ENCODE measurements around the gene SOBP.
"Not testable (repeated sequence)": the region's sequence is repeated elsewhere in the genome, so short reads cannot be mapped to it uniquely, and the experiment has no call there.

SOBP gene

DNA sequence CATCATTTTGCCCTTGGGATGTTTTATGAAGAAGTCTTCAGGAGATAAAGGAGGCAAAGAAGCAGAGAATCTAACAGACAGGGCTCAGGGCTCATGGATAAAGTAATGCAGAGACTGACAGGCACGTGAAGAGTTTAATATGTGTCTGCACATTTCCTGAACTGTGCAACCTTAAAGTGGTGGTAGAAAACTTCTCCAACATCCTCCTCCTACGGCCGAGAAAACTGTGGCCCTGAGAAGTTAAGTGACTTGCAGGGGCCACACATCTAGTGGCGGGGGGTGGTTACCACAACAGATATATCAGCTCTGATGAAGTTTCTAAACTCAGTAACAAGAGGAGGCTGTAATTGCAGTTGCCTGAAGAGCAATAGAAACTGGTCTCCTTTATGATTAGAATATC lies 61.0 kb downstream of the SOBP start:
- no peak for DNase-seq (ENCODE audit: low spot score)

DNA sequence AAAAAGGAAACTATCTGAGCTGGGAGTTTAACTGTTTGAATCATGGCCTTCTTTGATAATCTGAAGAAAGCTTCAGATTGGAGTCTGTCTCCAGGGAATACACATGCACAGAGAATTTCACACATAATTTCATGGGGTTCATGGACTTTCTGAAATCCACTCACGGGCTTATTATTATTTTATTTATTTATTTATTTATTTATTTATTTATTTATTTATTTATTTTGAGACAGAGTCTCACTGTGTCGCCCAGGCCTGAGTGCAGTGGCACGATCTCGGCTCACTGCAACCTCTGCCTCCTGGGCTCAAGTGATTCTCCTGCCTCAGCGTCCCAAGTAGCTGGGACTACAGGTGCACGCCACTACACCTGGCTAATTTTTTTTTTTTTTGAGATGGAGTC lies 63.2 kb downstream of the SOBP start:
- DNase-seq (ENCODE audit: low spot score), result not testable (repeated sequence)

DNA sequence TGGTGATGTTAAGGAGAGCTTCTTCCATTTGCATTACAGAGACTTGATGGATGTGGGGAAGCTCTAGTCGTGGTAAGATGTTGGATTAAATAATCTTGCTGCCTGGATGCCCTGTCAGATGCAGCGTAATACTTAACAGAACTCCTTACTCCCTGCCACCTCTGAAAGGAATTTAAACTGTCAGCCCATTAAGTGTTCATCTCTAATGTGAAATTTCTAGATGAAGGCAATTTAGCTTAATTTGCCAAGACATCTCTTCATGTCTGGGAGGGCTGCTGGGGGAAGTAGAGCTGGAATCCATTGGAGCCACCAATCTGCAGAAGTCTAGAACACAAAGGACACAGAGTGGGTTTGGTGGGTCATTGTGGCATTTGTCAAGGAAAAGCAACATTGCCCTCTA lies 64.4 kb downstream of the SOBP start:
- no peak for DNase-seq (ENCODE audit: low spot score)

DNA sequence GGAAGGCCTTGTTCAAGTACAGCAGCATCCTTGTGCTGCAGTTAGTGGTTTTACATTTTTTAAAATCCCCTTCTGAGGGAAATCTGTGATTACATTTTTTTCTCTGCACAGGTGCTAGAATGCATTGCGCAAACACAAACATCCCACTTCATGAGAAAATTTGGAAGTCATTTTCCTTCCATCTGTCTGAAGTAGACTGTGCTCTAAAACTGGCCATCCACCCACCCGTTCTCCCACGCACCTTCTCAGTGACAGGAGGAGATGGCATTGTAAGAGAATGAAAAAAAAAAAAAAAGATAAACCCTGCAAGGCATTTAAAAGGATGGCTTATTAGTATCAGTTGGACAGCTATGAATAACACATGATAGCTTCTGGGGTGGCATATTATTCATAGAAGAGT lies 65.0 kb downstream of the SOBP start:
- no peak for DNase-seq (ENCODE audit: low spot score)

DNA sequence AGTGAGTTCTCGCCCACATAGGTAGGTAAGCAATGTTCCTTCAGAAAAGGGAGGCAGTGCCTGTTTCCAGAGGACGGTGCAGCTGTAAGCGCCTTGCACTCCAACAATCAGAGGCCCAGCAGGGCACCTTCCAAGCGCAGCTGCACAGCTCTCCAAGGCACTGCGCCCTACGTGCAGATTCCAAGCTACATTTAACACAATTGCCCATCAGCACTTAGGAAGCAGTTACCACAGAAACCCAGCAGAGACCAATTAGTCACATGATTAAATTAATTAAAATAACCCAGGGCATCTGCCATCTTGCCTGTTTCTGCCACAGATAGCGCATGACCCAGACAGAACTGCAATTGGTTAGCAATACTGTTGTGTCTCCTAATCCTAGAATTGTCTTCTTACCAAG lies 65.5 kb downstream of the SOBP start:
- no peak for DNase-seq (ENCODE audit: low spot score)

DNA sequence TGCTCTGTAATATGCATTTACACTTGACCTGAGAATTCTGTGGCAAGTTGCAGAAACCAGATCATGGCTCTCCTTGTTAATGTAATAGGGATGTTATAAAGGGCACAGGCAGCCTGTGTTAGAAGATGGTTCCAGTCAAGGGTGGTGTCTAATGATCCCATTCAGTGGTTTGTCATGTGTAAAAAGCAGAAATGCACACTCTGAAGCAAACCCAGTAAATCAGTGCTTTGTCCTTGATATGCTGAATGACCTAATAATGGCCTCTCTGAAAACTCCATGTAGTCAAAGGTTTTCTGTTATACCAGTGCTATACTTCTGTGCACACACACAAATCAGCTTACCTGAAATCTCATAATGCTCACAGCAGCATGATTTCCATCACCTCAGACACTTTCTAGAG lies 66.2 kb downstream of the SOBP start:
- DNase-seq (ENCODE audit: low spot score), result peak; percentile 6

DNA sequence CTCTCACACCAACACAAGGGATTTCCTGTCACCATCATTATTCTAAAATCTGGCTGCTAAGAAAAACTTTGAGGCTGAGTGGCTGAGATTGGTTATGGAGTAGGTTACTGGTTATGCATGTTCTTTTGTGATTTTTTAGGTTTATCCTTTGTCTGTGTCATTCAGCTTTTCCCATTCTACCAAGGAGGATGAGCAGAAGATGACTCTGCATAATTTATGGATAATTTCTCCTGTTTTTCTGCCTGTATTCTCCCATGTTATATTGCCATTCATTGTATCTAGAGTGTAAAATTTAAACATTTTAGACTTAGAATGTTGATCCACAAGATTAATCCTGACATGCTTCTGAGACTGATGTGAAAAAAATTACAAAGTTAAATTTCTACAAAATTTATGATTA lies 67.8 kb downstream of the SOBP start:
- no peak for DNase-seq (ENCODE audit: low spot score)

DNA sequence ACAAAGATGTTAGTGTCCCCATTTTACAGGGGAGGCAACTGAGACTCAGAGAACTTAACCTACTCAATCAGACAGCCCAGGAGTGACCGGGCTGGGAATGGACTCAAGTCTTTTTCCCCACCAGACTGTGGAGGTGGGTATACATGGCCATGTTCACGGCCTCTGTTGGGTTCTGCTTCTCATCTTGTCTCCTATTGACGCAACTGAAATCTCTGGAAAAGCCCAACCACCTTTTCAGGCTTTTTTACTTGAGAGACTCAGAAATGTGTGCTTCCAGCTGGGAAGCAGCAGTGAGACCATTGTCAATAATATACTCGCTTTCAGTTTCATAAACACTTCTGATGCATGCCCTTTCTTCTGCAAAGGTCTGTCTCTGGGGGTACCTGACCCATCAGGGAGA lies 70.7 kb downstream of the SOBP start:
- no peak for DNase-seq (ENCODE audit: low spot score)

DNA sequence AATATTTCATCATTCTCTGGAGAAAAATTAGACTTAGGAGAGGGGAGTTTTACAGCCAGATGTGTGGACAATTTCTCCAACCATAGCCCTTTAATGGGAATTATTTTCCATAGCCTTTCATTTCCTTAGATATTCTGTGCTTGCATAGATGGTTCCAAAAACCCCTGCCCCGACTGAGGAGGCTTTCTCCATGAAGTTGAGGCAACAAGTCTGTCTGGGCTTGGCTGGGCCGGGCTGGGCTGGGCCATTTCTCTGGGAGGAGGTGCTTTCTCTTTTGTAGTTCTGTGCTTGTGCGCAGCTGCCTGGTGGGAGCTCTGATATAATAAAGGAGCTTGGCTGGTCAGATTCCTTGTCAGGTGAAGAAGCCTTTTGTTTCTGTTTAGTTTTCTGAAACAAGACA lies 71.4 kb downstream of the SOBP start:
- no peak for DNase-seq (ENCODE audit: low spot score)

DNA sequence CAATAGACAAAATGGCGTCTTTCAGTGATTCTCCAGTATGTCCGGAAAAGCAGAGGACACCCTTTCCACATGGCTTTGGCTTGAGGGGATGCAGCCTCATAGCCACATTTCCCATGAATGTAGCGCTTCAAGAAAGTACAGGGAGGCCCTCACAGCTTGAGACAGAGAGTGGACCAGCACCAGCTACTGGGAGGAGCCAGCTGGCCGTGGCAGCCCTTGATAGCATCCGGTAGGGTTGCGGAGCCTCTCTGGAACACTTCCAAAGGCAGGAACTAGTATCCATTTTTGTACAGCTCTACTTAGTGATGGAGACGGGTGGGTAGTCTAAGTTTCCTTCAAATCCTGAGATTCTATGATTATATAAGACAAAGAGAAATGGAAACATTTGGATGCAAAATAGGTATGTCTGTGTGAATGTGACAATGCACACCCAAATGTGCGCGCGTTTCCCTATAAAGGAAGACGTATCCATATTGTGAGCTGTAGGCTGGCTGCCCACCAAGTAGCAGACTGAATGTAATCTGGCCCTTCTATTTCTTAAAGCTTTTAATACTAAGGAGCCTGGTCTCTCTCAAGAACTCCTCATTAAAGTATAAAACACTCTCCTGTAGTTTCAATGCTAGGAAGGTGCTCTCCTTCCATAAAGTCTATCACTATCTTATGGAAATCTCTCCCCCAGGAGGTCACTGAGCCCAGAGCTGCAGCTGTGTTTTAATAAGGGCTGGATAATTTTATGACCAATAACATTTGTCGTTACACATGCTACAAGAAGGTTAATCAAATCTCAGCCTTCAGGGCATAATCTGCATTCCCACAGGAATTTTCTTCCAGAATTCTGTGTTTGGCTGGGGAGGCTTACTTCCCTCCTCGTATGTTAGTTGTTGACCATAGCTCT lies 74.0 kb downstream of the SOBP start:
- DNase-seq (ENCODE audit: low spot score), result no peak

DNA sequence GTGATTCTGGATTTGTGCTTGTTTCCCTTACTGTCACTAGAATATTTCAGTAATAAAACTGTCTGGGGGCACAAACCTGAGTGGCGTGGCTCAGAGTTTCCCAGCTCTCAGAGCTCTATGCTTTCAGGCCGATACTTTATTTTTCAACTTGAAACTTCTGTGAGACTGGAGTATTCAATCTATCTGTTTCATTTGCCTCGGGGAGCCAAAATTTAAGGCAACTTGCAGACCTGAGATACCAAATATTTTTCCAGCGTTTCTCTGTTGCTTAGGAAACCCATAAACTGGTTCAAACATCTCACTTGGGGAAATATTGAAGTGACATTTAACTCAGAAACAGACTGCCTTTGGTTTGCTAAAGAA lies 74.7 kb downstream of the SOBP start:
- no peak for DNase-seq (ENCODE audit: low spot score)

DNA sequence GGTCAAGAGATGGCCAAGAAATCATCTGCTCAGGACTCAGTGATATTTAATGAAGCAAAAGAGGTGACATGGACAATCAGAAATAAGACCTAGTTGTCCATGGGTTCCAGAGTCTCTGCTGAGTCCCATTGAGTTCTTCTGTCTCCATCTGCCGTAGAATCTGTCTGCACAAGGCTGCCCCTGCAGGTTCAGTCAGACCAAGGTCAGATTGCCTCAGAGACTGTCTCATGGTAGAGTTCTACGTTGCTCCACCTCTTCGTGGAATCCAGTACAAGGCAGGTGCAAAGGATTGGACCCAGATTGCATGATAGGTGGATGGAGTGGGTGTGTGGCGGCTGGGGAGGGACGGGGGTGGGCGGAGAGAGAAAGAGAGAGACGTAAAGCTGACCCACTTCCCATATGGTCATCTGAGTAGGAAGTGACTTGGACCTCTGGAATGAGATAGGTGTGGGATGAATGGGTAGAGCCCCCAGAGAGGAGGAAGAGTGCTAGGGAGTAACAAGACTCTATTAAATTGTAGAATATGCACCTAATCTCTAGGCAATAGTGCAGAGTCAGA lies 75.3 kb downstream of the SOBP start:
- DNase-seq (ENCODE audit: low spot score), result no peak

DNA sequence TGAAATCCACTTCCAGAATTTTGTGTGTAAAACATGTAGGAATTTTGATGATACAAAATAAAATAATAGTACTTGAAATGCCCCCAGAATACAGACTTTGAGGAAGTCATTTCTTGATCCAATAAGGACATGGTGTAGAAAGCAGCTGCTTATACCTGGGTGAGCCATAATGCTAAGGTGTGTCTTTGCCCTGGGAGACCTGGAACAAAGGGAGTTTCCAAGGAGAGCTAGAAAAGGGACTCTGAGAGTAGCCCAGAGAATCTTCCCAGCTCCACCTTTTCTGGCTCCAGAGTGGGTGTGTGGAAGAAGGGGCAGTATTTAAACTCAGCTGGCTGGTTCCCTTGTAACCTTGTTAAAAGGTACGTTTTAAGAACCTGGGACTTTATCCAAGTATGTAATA lies 77.7 kb downstream of the SOBP start:
- no peak for DNase-seq (ENCODE audit: low spot score)

DNA sequence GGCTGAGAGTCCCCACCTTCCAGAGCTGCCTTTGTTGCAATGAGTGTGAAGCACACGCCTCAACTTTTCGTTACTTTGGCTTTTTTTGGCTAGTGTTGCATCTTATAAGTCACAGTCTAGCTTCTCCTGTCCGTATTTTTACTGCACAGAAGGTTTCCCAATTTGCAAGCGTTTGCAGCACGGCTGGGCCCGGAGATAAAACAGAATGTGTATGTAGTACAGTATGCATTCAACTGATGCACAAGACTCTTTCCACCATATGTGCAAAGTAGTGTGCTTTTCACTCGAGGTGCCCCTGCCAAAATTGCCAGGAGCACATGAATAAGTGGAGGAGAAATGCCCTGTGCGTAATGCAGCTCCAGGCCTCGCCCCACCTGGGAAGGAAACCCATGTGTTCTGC lies 79.6 kb downstream of the SOBP start:
- no peak for DNase-seq (ENCODE audit: low spot score)

DNA sequence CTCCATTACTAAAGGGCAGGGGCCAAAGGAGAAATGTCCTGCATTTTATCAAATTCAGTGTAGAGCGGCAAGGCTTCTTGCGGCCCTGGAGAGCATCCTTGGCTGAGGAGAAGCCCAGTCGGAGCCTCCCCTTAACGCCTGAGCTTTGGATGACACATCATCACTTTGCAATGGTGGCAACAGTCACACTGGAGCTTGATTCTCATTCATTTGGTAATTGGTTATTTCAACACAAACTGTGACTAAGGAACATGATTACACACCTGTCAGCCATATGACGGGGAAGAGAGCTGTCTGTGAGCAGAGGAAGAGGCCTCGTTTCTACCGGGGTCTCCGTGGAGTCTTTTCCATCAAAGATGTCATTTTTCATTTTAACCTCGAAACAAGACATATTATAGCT lies 81.4 kb downstream of the SOBP start:
- no peak for DNase-seq (ENCODE audit: low spot score)

DNA sequence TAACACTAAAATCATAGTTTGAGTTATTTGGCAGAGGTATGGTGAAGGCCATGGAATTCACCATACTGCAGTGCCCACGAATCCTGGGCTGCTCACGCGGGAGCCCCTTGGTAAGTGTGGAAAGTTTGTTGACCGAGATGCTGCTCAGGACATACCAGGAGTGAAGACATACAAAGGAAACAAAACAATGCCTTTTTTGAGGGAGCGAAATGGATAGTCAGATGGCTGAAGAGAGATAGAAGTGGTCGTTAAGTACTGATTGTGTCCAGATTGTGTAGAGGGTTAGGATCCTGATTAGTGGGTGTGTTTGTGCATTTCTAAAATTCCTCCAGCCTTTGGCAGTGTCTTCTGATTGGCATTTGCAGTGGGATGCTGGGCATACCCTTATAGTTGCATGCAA lies 83.0 kb downstream of the SOBP start:
- no peak for DNase-seq (ENCODE audit: low spot score)

DNA sequence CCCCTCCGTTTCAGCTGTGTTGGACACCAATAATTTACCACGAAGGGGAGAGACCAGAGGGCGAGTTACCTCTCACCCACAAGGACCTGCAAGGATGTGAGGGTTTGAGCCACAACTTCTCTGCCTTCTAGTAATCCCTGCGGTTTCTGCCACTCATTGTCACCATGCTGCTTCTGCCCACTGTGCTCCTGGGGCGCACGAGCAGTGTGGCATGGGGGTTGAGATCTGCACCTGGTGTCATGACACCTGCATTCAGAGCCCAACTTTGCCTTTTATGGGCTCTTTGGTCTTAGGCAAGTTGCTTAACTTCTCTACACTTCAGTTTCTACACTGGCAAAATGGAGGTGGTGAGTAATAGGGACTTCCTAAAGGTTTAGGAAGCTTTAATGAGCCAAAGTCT lies 84.9 kb downstream of the SOBP start:
- no peak for DNase-seq (ENCODE audit: low spot score)

DNA sequence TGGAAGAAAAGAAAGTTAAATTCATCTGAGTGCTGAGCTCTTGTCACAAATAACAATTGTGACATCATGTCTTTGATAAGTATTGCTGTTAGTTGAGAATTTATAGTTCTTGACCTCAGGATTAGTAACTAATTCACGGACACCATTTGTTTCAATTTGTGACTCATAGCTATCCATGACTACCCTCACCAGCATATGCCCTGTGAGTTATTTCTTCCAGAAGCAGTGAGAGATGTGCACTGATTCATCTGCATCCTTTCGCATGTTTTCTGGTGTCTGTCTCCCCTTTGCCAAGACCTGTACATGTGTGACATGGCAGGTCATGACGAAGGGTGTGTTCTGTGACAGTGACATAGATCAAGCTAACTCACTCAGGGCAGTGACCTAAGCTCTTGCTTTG lies 86.9 kb downstream of the SOBP start:
- no peak for DNase-seq (ENCODE audit: low spot score)

DNA sequence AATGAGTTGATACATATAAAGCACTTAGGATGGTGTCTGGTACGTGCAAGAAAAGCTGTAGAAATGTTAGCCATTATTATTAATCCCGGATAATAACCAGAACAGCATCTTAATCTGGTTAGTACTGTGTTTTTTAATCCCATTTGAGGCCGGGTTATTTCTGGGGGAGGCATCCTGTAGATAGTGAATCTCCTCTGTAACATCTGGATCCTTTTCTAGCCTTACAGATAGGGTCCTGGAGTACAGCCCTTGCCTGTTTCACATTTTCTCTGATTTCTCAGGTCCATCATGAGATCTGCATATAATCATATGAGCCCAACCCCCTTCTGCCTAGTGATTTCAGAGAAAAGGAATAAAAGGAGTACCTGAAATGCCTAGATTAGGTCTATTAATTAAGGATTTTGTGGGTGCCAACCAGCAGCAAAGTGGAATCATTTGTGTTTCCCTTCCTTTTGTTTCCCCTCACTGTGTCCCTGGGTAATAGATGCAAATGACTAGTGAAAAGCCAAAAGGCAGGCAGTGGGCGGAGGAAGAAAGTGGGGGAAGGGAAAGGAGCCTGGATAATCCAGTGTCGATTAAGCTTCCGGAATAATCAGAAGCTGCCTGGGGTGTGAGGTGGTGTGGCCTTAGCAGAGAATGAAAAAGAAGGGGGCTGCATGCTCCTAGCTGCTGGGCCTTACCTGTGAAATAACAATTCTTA lies 88.9 kb downstream of the SOBP start:
- no peak for DNase-seq (ENCODE audit: low spot score)

DNA sequence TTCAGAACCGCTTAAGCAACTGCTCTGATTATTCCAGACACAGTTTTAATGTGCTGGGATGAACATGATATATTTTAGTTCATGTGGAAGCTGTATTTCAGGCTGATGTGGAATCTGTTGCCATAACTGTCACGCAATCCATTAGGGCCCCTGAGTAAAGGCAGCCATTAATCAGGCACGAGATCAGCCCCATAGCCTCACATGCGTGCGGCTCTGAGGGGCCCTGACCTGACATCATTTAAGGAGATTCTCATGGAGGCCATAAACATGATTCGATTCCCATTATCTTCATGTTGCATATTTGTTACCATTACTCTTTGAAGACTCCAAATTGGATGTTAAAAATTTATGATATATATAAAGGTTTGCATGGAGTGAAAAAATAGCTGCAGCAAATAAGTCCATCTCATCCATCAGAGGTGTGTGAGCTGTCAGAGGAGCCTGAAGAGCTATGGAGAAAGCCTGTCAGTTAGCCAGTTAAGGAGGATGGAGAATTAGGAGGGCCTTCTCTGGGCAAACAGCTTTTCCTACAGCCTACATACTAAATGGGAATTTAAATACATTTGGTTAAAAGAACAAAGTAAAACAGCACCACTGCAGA lies 89.6 kb downstream of the SOBP start:
- no peak for DNase-seq (ENCODE audit: low spot score)

DNA sequence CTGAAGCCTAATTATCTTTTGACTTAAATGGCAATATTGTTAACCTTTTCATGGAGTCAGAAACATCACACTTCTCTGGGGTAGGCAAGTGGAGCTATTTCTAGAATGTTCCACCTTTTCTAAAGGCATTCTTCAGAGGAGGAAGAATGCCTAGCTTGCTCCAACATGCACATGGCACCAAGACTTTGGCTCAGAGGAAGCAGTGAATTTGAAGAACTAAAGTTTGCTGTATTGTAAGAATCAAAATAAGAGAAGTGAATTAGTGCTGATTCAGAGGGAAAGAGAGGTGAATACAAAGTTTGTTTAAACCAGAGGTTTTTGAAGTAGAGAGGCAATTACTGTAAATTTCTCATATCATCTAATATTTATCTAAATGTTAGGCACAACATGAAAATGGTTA lies 92.2 kb downstream of the SOBP start:
- no peak for DNase-seq (ENCODE audit: low spot score)

DNA sequence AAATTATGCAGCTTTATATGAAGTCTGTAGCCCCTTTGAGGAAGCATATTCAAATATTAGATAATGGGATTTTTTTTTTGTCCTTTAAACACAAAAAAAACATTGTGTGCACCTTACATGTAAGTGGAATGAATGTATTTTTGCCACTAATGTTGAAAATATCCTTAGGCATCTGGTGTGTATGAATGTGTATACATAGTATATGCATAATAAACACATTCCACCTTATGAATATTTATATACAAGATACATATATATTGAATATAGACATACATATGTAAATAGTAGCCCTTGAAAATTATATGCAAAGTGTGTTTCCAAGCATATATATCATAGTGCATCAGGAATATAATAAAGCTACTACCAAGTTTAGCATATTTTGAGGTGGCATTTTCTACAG lies 94.8 kb downstream of the SOBP start:
- DNase-seq (ENCODE audit: low spot score), result no peak

DNA sequence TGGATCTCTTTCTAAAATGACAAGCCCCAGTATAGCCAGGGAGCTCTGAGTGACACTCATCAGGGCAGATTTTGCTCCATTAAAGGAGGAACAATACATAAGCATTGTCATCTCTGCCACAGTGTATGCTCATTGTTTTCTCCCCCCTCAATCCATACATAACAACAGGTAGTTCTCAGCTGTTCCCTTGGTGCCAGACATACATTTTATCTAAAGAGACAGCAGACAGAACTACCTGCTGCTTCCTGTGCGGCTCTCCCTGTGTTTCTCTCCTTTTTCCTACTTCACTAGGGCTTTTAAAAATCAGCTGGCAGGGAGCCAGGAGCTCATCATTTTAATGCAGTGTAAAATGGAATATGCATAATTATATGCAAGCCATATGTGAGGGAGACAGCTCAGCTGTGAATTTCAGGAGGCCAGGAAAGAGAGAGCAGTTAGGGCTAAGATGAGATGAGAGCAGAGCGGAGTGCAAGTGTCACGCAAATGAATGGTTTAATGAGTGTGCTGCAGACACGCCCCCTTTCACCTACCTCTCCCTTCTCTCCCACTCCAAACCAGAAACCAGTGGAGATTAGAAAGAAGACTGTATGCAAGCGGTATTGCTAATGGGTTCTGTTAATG lies 96.0 kb downstream of the SOBP start:
- DNase-seq (ENCODE audit: low spot score), result no peak

All from germinal center (tissue), 1 donor.